SU-DHL-6 (cell line): ENCODE results near the gene TLCD5.

Experiments
- H2AFZ ChIP-seq: fragments of 200-600 bp; sonication (generic); 2 replicates; pipeline ENCODE4 v1.6.1; 2014; ENCODE audit warnings: low read depth, mild to moderate bottlenecking, moderate library complexity, mixed read lengths, antibody characterized with exemption, low read length; ENCODE audit not compliant: severe bottlenecking
- H3F3A ChIP-seq: fragments of 200-600 bp; shearing (Covaris generic); 2 replicates; pipeline ENCODE4 v1.6.0; 2016; ENCODE audit warnings: antibody characterized with exemption, mild to moderate bottlenecking; ENCODE audit not compliant: insufficient read depth
- H3K27ac ChIP-seq: fragments of 200-600 bp; sonication (generic); 2 replicates; pipeline ENCODE4 v1.5.1; 2016; ENCODE audit warnings: low read depth, mild to moderate bottlenecking, low read length, moderate library complexity, mixed read lengths
- H3K27me3 ChIP-seq: fragments of 200-600 bp; sonication (generic), shearing (Covaris generic); 2 replicates; pipeline ENCODE4 v1.6.0; 2014; ENCODE audit warnings: mild to moderate bottlenecking, low read length
- H3K36me3 ChIP-seq: fragments of 200-600 bp; sonication (generic); 2 replicates; pipeline ENCODE4 v1.6.1; 2014; ENCODE audit warnings: mild to moderate bottlenecking, low read length, mixed read lengths
- H3K4me2 ChIP-seq: fragments of 300-600, 200-600 bp; shearing (Covaris generic), sonication (generic); 2 replicates; pipeline ENCODE4 v1.6.0; 2014; ENCODE audit warnings: low read length, low read depth, mild to moderate bottlenecking; ENCODE audit not compliant: poor library complexity, severe bottlenecking
- H3K4me3 ChIP-seq: fragments of 200-600 bp; sonication (generic); 2 replicates; pipeline ENCODE4 v1.5.1; 2014; ENCODE audit warnings: antibody characterized with exemption, low read length, mild to moderate bottlenecking, mixed read lengths; ENCODE audit not compliant: insufficient read depth, poor library complexity, severe bottlenecking
- H3K79me2 ChIP-seq: fragments of 200-600 bp; sonication (generic); 2 replicates; pipeline ENCODE4 v1.6.1; 2014; ENCODE audit warnings: mild to moderate bottlenecking, low read length, moderate library complexity; ENCODE audit not compliant: insufficient read depth
- H3K9ac ChIP-seq: fragments of 200-600 bp; sonication (generic); 2 replicates; pipeline ENCODE4 v1.7.0; 2014; ENCODE audit warnings: mild to moderate bottlenecking, low read length
- H3K9me2 ChIP-seq: fragments of 200-600 bp; sonication (generic); replicated peaks from 2 replicates; pipeline ENCODE4 v1.6.1; 2014; ENCODE audit warnings: low read length; ENCODE audit not compliant: insufficient read depth
- H3K9me3 ChIP-seq: fragments of 200-600 bp; sonication (generic); 2 replicates; pipeline ENCODE4 v1.6.1; 2014; ENCODE audit warnings: low read length, mixed read lengths; ENCODE audit not compliant: insufficient read depth
- H4K20me1 ChIP-seq: fragments of 200-600 bp; sonication (generic); 2 replicates; pipeline ENCODE4 v1.6.1; 2014; ENCODE audit warnings: low read depth, mild to moderate bottlenecking, antibody characterized with exemption, low read length, moderate library complexity, mixed read lengths
- CTCF ChIP-seq: fragments of 200-600 bp; sonication (generic); IDR thresholded peaks from one replicate; pipeline ENCODE4 v1.5.1; 2017; ENCODE audit warnings: antibody characterized with exemption, mild to moderate bottlenecking, low read length, moderate library complexity; ENCODE audit not compliant: insufficient read depth, poor library complexity, severe bottlenecking
- EZH2phosphoT487 ChIP-seq: fragments of 200-600 bp; sonication (generic), shearing (Covaris generic); conservative IDR thresholded peaks from 2 replicates; pipeline ENCODE4 v1.6.1; 2018; ENCODE audit warnings: mild to moderate bottlenecking, antibody characterized with exemption, low read length, moderate library complexity, mixed read lengths

The TLCD5 gene

DNA sequence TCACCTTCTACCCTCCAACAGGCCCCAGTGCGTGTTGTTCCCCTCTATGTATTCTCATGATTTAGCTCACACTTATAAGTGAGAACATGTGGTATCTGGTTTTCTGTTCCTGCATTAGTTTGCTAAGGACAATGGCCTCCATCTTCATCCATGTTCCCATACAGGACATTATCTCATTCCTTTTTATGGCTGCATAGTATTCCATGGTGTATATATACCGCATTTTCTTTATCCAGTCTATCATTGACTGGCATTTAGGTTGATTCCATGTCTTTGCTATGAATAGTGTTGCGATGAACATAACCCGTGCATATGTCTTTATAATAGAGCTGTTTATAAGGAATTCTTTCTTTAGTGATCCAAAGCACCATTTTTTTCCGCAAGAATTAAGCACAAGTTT lies 28.5 kb upstream of the TLCD5 start:
- Histone ChIP-seq H3K27ac (no peak overlapping the region), H3K9me3 (no peaks in the 10 kb centered on the region), H4K20me1 (no peaks in the 10 kb centered on the region), H3K36me3 (no peaks in the 10 kb centered on the region), H3K4me3 (no peak overlapping the region), H3K27me3 (no peaks in the 10 kb centered on the region), H3K9me2 (no peaks in the 10 kb centered on the region), H3K9ac (no peak overlapping the region), H2AFZ (no peak overlapping the region), H3K79me2 (no peaks in the 10 kb centered on the region), H3K4me2 (no peak overlapping the region), H3F3A (no peaks in the 10 kb centered on the region)
- TF ChIP-seq CTCF (no peak), EZH2phosphoT487 (no peak)

- Histone ChIP-seq H3F3A (no peaks in the 10 kb centered on the region), H3K27me3 (no peaks in the 10 kb centered on the region)
- TF ChIP-seq CTCF (no peak), EZH2phosphoT487 (no peak)
Observed at GRCh38 chr11:120298461-120298860, 26.6 kb upstream of the TLCD5 start.

DNA sequence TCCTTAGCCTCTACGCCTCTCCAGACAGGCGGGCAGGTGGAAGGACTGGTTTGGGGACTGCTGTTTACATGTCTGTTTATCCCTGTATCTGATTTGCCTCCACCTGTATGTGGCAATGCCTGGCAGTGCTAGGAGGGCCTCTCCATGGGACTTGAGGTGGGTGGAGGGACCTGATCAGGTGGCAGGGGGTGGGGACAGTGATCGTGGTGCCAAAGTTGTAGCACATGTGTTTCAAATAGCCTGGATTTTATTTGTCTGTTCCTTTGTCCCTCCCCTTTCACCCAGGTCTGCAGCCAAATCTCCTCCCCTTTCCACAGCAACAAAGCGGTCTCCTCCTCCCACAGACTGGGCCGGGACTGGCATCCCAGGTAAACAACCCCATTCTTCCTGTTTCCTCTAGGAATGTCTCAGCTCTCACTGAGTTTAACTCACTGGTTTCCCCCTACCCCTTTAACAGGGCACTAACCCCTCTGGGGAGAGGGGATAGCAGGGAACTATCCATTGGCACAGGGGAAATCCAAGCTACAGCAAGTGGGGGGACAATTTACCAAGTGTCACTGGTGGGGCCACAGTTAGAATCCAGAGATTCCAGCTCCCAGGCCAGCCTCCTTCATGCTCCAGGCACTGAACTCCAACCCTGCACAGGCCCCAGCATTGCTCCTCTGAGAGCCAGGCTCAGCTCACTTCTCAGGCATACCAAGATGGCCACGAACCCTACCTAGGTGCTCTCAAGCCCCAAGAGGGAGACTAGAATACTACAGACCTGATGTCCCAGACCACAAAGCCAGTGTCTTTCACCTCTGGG lies 22.9 kb upstream of the TLCD5 start:
- H3F3A ChIP-seq = no peaks in the 10 kb centered on the region
- H3K9ac ChIP-seq = no peak overlapping the region
- no peaks in the 10 kb centered on the region for H3K9me3 ChIP-seq
- no peaks in the 10 kb centered on the region for H3K9me2 ChIP-seq
- H3K36me3 ChIP-seq = no peaks in the 10 kb centered on the region
- H4K20me1 ChIP-seq = no peaks in the 10 kb centered on the region
- no peaks in the 10 kb centered on the region for H3K79me2 ChIP-seq
- H2AFZ ChIP-seq = no peak overlapping the region
- no peak overlapping the region for H3K4me3 ChIP-seq
- H3K4me2 ChIP-seq = no peak overlapping the region
- no peak overlapping the region for H3K27ac ChIP-seq
- H3K27me3 ChIP-seq = no peaks in the 10 kb centered on the region
- no peak for TF ChIP-seq CTCF
- TF ChIP-seq EZH2phosphoT487 = no peak

More at GRCh38 chr11:120298461-120298860, 26.6 kb upstream of the TLCD5 start:
- no peaks in the 10 kb centered on the region for H3K9me3 ChIP-seq
- H3K79me2 ChIP-seq = no peaks in the 10 kb centered on the region
- H2AFZ ChIP-seq = no peak overlapping the region
- H3K36me3 ChIP-seq = no peaks in the 10 kb centered on the region
- H3K9ac ChIP-seq = no peak overlapping the region
- no peaks in the 10 kb centered on the region for H4K20me1 ChIP-seq
- H3K9me2 ChIP-seq = no peaks in the 10 kb centered on the region
- no peak overlapping the region for H3K27ac ChIP-seq
- H3K4me2 ChIP-seq = no peak overlapping the region
- H3K4me3 ChIP-seq = no peak overlapping the region
